K562 (cell line): ENCODE data around the gene YTHDF1. TPM values are rescaled to one million over a fixed set of nuclear protein-coding genes. Genes with fewer than 3 reads are reported as not detected.

ENCODE experiments used
- ARID2 ChIP-seq: fragments of 450-650 bp; IDR thresholded peaks from 2 replicates; pipeline ENCODE4 v1.6.1; 2017; ENCODE audit warnings: antibody characterized with exemption, mild to moderate bottlenecking
- DPF2 ChIP-seq: fragments of 450-650 bp; IDR thresholded peaks from 2 replicates; pipeline ENCODE4 v1.6.1; 2016
- ERF ChIP-seq: fragments of 450-650 bp; formaldehyde crosslinking; IDR thresholded peaks from 2 replicates; pipeline ENCODE4 v1.4.0; 2020; ENCODE audit warnings: mild to moderate bottlenecking, mixed read lengths
- FOSL1 ChIP-seq: fragments of 200-800 bp; sonication (Bioruptor generic); conservative IDR thresholded peaks from 2 replicates; pipeline ENCODE4 v1.6.1; 2016; ENCODE audit warnings: missing genetic modification characterization, missing compliant biosample characterization
- HDAC1 ChIP-seq, 2 experiments: fragments of 450-650 bp; IDR thresholded peaks; 2 replicates each; pipeline ENCODE4 v1.6.1; 2016 to 2017; ENCODE audit warnings: inconsistent platforms in 1 of 2, mild to moderate bottlenecking in 1 of 2, moderate library complexity in 1 of 2
- POLR3A ChIP-seq: IDR thresholded peaks from 2 replicates; pipeline ENCODE4 v1.6.1; 2011; ENCODE audit warnings: borderline replicate concordance, mild to moderate bottlenecking, moderate library complexity; ENCODE audit not compliant: insufficient read length, insufficient read depth; ENCODE audit errors: extremely low read depth
- SPI1 ChIP-seq: IDR thresholded peaks from 2 replicates; pipeline ENCODE4 v1.6.1; 2011; ENCODE audit warnings: low read depth, low read length, control low read depth, borderline replicate concordance
- ZFP1 ChIP-seq: fragments of 450-650 bp; formaldehyde crosslinking; IDR thresholded peaks from 2 replicates; pipeline ENCODE4 v1.4.0; 2020; ENCODE audit warnings: mild to moderate bottlenecking, mixed read lengths
- ZKSCAN3 ChIP-seq: fragments of 250-450 bp; sonication (Bioruptor Pico); IDR thresholded peaks from 2 replicates; pipeline ENCODE4 v1.4.0; 2020
- polyA plus RNA-seq, 8 experiments: library from polyadenylated mRNA; depleted of rRNA in 4 of 8; stranded (reverse) in 5 of 8; unstranded in 3 of 8; fragments of >200 nt; fragmentation: Nextera tagmentation in 2 of 8; fragmentation: Illumina TruSeq in 1 of 8; extraction: Ambion mirVana in 2 of 8; extraction: Trizol in 1 of 8; gene quantifications; 2 replicates each; pipeline versions ENCODE4 v1.2.1 to v1.2.3, GENCODE V29; 2011 to 2014; ENCODE audit warnings: inconsistent platforms in 1 of 8, missing spikeins in 1 of 8
- total RNA-seq, 7 experiments: library from RNA; depleted of rRNA in 6 of 7; stranded (reverse); fragments of >200 nt in 6 of 7; fragmentation: Illumina TruSeq in 2 of 7; extraction: Trizol in 2 of 7; gene quantifications; 2 replicates each; pipeline versions ENCODE4 v1.2.1 to v1.2.3, GENCODE V29; 2011 to 2021; ENCODE audit warnings: low replicate concordance in 1 of 7
- TF ChIP-seq, protein P1 (sequence below): sonication (generic); formaldehyde crosslinking; IDR thresholded peaks from 2 replicates; pipeline ENCODE4 v1.8.0; 2023; ENCODE audit warnings: missing genetic modification reagents, mild to moderate bottlenecking, borderline replicate concordance
- TF ChIP-seq, protein P2 (sequence below): fragments of 250-450 bp; sonication (Bioruptor Pico); IDR thresholded peaks from 2 replicates; pipeline ENCODE4 v1.5.0; 2020; ENCODE audit warnings: mild to moderate bottlenecking, borderline replicate concordance
- TF ChIP-seq, protein P3 (sequence below): IDR thresholded peaks from 2 replicates; pipeline ENCODE4 v1.6.1; 2012; ENCODE audit warnings: low read depth, low read length, improper control_type of control experiment, borderline replicate concordance
- TF ChIP-seq, protein P4 (sequence below), 2 experiments: fragments of 450-650 bp; IDR thresholded peaks; 2 replicates each; pipeline ENCODE4 v1.6.1; 2016

YTHDF1 gene
- total and polyA plus RNA-seq, 9 of the 15 experiments (the other 6 are each of a cell fraction or from before 2014, with no cell fraction given) = 10.1 to 42.4 (median 27.8) TPM

DNA sequence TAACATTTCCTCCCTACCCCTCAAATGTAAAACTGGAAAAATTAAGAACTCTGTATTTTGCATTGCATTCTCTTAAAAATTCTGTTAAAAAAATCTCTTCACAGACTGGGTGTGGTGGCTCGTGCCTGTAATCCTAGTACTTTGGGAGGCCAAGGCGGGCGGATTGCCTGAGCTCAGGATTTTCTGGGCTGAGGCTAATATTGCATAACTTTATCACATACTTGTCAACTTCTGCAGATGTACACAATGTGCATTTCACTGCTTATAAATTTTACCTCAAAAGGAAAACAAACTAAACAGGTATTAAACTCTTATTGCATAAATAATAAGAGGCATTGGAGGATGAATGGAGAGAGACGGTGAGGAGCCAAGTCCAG lies 21.1 kb downstream of the YTHDF1 start (continued):
- TF ChIP-seq, protein P1, sequence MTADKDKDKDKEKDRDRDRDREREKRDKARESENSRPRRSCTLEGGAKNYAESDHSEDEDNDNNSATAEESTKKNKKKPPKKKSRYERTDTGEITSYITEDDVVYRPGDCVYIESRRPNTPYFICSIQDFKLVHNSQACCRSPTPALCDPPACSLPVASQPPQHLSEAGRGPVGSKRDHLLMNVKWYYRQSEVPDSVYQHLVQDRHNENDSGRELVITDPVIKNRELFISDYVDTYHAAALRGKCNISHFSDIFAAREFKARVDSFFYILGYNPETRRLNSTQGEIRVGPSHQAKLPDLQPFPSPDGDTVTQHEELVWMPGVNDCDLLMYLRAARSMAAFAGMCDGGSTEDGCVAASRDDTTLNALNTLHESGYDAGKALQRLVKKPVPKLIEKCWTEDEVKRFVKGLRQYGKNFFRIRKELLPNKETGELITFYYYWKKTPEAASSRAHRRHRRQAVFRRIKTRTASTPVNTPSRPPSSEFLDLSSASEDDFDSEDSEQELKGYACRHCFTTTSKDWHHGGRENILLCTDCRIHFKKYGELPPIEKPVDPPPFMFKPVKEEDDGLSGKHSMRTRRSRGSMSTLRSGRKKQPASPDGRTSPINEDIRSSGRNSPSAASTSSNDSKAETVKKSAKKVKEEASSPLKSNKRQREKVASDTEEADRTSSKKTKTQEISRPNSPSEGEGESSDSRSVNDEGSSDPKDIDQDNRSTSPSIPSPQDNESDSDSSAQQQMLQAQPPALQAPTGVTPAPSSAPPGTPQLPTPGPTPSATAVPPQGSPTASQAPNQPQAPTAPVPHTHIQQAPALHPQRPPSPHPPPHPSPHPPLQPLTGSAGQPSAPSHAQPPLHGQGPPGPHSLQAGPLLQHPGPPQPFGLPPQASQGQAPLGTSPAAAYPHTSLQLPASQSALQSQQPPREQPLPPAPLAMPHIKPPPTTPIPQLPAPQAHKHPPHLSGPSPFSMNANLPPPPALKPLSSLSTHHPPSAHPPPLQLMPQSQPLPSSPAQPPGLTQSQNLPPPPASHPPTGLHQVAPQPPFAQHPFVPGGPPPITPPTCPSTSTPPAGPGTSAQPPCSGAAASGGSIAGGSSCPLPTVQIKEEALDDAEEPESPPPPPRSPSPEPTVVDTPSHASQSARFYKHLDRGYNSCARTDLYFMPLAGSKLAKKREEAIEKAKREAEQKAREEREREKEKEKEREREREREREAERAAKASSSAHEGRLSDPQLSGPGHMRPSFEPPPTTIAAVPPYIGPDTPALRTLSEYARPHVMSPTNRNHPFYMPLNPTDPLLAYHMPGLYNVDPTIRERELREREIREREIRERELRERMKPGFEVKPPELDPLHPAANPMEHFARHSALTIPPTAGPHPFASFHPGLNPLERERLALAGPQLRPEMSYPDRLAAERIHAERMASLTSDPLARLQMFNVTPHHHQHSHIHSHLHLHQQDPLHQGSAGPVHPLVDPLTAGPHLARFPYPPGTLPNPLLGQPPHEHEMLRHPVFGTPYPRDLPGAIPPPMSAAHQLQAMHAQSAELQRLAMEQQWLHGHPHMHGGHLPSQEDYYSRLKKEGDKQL (CRISPR knock-in tag) = no peak
- TF ChIP-seq, protein P2, sequence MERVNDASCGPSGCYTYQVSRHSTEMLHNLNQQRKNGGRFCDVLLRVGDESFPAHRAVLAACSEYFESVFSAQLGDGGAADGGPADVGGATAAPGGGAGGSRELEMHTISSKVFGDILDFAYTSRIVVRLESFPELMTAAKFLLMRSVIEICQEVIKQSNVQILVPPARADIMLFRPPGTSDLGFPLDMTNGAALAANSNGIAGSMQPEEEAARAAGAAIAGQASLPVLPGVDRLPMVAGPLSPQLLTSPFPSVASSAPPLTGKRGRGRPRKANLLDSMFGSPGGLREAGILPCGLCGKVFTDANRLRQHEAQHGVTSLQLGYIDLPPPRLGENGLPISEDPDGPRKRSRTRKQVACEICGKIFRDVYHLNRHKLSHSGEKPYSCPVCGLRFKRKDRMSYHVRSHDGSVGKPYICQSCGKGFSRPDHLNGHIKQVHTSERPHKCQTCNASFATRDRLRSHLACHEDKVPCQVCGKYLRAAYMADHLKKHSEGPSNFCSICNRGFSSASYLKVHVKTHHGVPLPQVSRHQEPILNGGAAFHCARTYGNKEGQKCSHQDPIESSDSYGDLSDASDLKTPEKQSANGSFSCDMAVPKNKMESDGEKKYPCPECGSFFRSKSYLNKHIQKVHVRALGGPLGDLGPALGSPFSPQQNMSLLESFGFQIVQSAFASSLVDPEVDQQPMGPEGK (CRISPR knock-in tag) = no peak
- TF ChIP-seq ARID2 (no peak), DPF2 (no peak), ZKSCAN3 (CRISPR knock-in tag) (no peak), ERF (CRISPR knock-in tag) (no peak), POLR3A (no peak), SPI1 (no peak), ZFP1 (CRISPR knock-in tag) (no peak), HDAC1 (IDR thresholded peaks at IDR 0.05) (no peak), FOSL1 (no peak)
- TF ChIP-seq, protein P3, sequence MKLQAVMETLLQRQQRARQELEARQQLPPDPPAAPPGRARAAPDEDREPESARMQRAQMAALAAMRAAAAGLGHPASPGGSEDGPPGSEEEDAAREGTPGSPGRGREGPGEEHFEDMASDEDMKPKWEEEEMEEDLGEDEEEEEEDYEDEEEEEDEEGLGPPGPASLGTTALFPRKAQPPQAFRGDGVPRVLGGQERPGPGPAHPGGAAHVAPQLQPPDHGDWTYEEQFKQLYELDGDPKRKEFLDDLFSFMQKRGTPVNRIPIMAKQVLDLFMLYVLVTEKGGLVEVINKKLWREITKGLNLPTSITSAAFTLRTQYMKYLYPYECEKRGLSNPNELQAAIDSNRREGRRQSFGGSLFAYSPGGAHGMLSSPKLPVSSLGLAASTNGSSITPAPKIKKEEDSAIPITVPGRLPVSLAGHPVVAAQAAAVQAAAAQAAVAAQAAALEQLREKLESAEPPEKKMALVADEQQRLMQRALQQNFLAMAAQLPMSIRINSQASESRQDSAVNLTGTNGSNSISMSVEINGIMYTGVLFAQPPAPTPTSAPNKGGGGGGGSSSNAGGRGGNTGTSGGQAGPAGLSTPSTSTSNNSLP = no peak
- TF ChIP-seq, protein P4, sequence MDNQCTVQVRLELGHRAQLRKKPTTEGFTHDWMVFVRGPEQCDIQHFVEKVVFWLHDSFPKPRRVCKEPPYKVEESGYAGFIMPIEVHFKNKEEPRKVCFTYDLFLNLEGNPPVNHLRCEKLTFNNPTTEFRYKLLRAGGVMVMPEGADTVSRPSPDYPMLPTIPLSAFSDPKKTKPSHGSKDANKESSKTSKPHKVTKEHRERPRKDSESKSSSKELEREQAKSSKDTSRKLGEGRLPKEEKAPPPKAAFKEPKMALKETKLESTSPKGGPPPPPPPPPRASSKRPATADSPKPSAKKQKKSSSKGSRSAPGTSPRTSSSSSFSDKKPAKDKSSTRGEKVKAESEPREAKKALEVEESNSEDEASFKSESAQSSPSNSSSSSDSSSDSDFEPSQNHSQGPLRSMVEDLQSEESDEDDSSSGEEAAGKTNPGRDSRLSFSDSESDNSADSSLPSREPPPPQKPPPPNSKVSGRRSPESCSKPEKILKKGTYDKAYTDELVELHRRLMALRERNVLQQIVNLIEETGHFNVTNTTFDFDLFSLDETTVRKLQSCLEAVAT (IDR thresholded peaks at IDR 0.05) = no peak
